ENCODE results near the gene NXN. TPM values are rescaled to one million over a fixed set of nuclear protein-coding genes. Genes with fewer than 3 reads are reported as not detected.

The NXN gene
- total and polyA plus RNA-seq, 2 donors, result 54.2 to 81.2 TPM

DNA sequence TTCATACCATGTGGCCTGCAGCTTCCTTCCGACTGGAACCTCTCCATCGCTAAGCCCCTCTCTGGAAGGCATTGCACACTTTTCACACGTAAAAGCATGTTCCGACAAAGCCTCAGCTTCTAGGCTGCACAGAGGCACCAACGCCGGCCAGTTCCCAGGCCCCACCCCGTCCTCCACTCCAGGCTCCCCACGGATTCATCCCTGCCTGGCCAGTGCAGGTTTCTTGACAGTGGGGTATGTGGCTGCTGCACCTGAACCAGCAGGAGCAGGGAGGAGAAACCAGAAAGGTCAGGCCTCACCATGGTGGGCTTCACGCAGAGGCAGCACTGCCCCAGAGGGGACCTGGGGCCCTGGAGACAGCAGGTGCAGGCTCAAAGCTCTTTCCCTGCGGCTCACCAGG, 31.6 kb upstream of the NXN start:
- 81% methylated on average over 10 of the region's 10 CpGs for WGBS
- H3K36me3 ChIP-seq (ENCODE audit: insufficient read depth), result peaks cover 1% of the 10 kb centered on the region

GRCh38 chr17:1010586-1010985, 31.0 kb upstream of the NXN start:
- Histone ChIP-seq H3K4me1 (ENCODE audit: insufficient read depth) (no peaks in the 10 kb centered on the region), H3K36me3 (ENCODE audit: insufficient read depth) (peaks cover 1% of the 10 kb centered on the region), H3K4me3 (ENCODE audit: low read depth, low read length) (no peak overlapping the region), H3K27ac (ENCODE audit: low read depth) (no peak overlapping the region)
- no peak for DNase-seq (ENCODE audit: extremely low spot score)
- 83% methylated on average over 14 of the region's 14 CpGs for WGBS

More for the DNA sequence above, 31.6 kb upstream of the NXN start:
- Histone ChIP-seq H3K4me3 (ENCODE audit: low read depth, low read length) (no peak overlapping the region), H3K4me1 (ENCODE audit: insufficient read depth) (no peaks in the 10 kb centered on the region), H3K27ac (ENCODE audit: low read depth) (no peak overlapping the region)
- DNase-seq (ENCODE audit: extremely low spot score), result no peak

- peaks cover 1% of the 10 kb centered on the region for H3K36me3 ChIP-seq (ENCODE audit: insufficient read depth)
- no peak overlapping the region for H3K4me3 ChIP-seq (ENCODE audit: low read depth, low read length)
- no peak for DNase-seq (ENCODE audit: extremely low spot score)
- no peak overlapping the region for H3K27ac ChIP-seq (ENCODE audit: low read depth)
- 77% methylated on average over 10 of the region's 10 CpGs for WGBS
- H3K4me1 ChIP-seq (ENCODE audit: insufficient read depth), result no peaks in the 10 kb centered on the region
Measured at GRCh38 chr17:1010086-1010450, 30.5 kb upstream of the NXN start.

GRCh38 chr17:1009229-1010085, 29.9 kb upstream of the NXN start:
- 71% methylated on average over 19 of the region's 19 CpGs for WGBS
- H3K27ac ChIP-seq (ENCODE audit: low read depth), result no peak overlapping the region
- DNase-seq (ENCODE audit: extremely low spot score), result no peak
- H3K4me1 ChIP-seq (ENCODE audit: insufficient read depth), result no peaks in the 10 kb centered on the region
- peaks cover 1% of the 10 kb centered on the region for H3K36me3 ChIP-seq (ENCODE audit: insufficient read depth)
- no peak overlapping the region for H3K4me3 ChIP-seq (ENCODE audit: low read depth, low read length)

DNA sequence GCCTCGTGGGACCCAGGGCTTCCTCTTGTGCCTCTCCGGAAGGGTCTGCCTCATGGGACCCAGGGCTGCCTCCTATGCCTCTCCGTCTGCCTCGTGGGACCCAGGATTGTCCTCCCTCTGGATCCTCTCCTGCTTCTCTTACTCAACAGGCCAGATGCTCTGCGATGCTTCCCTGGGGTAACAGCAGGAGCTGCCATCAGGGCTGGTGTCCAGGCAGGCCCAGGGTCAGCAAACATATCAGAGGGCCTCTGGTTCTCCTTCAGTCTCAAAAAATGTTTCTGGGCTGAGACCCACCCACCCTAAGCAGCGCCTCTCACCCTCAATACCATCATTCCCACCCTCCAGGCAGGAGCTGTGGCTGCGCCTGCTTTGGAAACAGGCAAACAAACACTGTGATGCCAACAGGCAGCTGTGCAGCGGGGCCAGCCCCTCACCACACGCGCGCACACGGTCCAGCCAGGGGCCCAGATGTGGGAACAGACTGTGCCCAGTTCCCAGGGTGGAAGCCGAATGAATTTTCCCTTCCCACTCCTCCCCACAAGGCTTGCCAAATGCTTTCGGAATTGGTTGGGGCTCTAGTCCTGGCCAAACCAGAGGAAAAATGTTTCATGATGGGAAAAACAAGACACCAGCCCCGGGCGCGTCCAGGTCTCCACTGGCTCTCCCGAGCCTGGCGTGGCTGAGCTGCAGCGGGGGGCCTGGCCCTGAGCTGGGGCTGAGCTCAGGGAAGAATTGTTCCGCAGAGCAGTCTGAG, 28.6 kb upstream of the NXN start:
- 80% methylated on average over 21 of the region's 21 CpGs for WGBS
- H3K27ac ChIP-seq (ENCODE audit: low read depth), result no peak overlapping the region
- H3K4me1 ChIP-seq (ENCODE audit: insufficient read depth), result no peaks in the 10 kb centered on the region
- DNase-seq (ENCODE audit: extremely low spot score), result no peak
- H3K36me3 ChIP-seq (ENCODE audit: insufficient read depth), result peaks cover 1% of the 10 kb centered on the region
- no peak overlapping the region for H3K4me3 ChIP-seq (ENCODE audit: low read depth, low read length)

DNA sequence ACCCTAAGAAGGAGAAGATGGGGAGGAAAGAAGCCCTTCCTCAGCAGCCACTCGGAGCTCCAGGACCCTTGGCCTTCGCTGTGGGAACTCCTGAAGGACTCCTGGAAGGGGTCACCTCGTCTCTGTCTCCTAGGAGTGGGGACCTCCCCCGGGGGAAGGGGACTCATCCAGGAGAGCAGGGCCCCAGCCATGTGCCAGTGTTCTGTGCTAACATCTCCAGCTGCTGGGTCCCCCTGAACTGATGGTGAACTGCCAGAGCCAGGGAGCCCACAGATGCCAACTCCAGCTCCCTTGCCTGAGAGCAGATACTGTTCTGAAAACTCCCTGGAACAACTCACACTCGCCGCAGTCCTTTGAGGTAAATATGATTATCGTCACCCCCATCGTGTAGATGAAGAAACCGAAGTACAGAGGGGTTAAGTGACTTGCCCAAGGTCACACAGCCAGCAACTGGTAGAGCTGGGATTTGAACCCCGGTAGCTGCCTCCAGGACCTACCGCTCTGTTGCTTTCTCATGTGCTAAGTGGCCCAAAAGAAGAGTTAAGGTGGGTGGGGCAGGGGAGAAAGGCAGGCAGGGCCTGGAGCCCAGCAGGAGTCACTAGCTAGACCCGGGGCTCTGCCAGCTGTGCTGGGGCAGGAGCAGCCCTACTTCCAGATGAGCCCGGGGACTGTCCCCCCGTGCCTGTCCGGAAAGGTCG, 27.9 kb upstream of the NXN start:
- no peak overlapping the region for H3K4me3 ChIP-seq (ENCODE audit: low read depth, low read length)
- no peak for DNase-seq (ENCODE audit: extremely low spot score)
- WGBS, result 90% methylated on average over 16 of the region's 16 CpGs
- no peaks in the 10 kb centered on the region for H3K4me1 ChIP-seq (ENCODE audit: insufficient read depth)
- peaks cover 1% of the 10 kb centered on the region for H3K36me3 ChIP-seq (ENCODE audit: insufficient read depth)
- no peak overlapping the region for H3K27ac ChIP-seq (ENCODE audit: low read depth)

DNA sequence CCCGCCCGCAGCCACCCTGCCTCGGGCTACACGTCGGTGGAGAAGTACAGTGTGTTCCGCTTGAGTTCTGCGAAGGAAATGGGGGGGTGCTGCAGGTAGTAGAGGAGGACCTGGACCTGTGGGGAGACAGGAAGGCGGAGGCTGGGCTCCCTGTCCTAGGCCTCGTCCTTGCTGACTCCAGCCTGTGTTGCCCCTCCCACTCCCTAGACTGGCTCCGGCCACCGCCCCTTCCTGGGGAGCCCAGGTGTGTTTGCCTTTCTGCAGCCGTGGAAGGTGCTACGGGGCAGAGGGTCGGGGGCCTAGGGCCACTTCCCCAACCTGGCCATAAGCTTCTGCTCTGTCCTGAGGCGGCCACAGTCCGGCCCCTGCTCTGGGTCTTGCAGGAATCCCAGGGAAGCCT, 26.5 kb upstream of the NXN start:
- no peak overlapping the region for H3K4me3 ChIP-seq (ENCODE audit: low read depth, low read length)
- H3K27ac ChIP-seq (ENCODE audit: low read depth), result no peak overlapping the region
- 77% methylated on average over 16 of the region's 16 CpGs for WGBS
- H3K4me1 ChIP-seq (ENCODE audit: insufficient read depth), result no peaks in the 10 kb centered on the region
- no peaks in the 10 kb centered on the region for H3K36me3 ChIP-seq (ENCODE audit: insufficient read depth)
- no peak for DNase-seq (ENCODE audit: extremely low spot score)

DNA sequence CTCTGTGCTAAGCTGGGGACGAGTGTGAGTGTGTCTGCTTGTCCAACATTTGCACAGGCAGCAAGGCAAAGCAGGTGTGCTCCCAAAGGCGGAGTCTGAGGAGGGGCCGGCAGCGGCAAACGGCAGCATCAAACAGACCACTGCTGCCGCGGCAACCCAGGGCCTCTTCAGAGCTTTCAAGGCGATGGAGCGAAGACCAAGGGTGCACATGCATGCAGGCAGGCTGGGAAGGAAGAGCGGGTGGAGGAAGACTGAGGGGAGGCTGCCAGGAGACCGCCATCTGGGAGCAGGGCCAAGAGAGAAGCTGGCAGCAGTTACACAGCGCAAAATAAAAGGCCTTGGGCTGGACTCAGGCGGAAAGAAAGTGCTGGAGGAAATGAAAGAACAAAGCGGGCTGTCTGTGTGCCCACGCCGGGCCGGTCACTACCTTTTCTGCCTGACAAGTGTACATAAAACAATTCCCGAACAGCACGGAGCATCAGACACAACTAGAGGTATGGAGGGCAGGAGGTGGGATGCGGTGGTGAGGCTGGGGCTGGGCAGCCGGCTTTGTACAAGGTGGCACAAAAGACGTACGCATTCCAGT, 25.9 kb upstream of the NXN start:
- 23% methylated on average over 23 of the region's 23 CpGs for WGBS
- Histone ChIP-seq H3K4me3 (ENCODE audit: low read depth, low read length) (no peak overlapping the region), H3K4me1 (ENCODE audit: insufficient read depth) (no peaks in the 10 kb centered on the region), H3K27ac (ENCODE audit: low read depth) (no peak overlapping the region), H3K36me3 (ENCODE audit: insufficient read depth) (no peaks in the 10 kb centered on the region)
- DNase-seq (ENCODE audit: extremely low spot score), result no peak

- WGBS, result 70% methylated on average over 13 of the region's 13 CpGs
- no peak for DNase-seq (ENCODE audit: extremely low spot score)
- Histone ChIP-seq H3K4me3 (ENCODE audit: low read depth, low read length) (no peak overlapping the region), H3K27ac (ENCODE audit: low read depth) (no peak overlapping the region), H3K4me1 (ENCODE audit: insufficient read depth) (no peaks in the 10 kb centered on the region), H3K36me3 (ENCODE audit: insufficient read depth) (no peaks in the 10 kb centered on the region)
Measured at GRCh38 chr17:1004769-1005295, 25.3 kb upstream of the NXN start.

GRCh38 chr17:1003972-1004768, 24.6 kb upstream of the NXN start:
- DNase-seq (ENCODE audit: extremely low spot score), result no peak
- H3K4me1 ChIP-seq (ENCODE audit: insufficient read depth), result no peaks in the 10 kb centered on the region
- no peaks in the 10 kb centered on the region for H3K36me3 ChIP-seq (ENCODE audit: insufficient read depth)
- H3K4me3 ChIP-seq (ENCODE audit: low read depth, low read length), result no peak overlapping the region
- H3K27ac ChIP-seq (ENCODE audit: low read depth), result no peak overlapping the region
- WGBS, result 64% methylated on average over 30 of the region's 30 CpGs

DNA sequence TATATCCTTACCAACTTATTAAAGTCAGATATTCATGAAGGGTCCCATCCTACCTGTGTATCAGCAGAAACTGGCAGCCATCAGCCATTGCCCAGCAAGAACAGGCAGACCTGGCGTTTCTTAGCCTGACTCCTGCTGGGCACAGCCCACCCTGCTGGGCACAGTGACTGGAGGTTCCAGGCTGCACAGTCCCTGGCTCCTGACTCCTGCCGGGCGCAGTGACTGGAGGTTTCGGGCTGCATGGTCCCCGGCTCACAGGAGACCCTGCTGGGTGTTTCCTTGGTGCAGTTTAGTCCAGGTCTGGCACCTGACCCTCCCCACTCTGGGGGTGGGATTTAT, 24.0 kb upstream of the NXN start:
- DNase-seq (ENCODE audit: extremely low spot score), result no peak
- H3K4me1 ChIP-seq (ENCODE audit: insufficient read depth), result no peaks in the 10 kb centered on the region
- H3K36me3 ChIP-seq (ENCODE audit: insufficient read depth), result no peaks in the 10 kb centered on the region
- no peak overlapping the region for H3K27ac ChIP-seq (ENCODE audit: low read depth)
- WGBS, result 74% methylated on average over 5 of the region's 5 CpGs
- no peak overlapping the region for H3K4me3 ChIP-seq (ENCODE audit: low read depth, low read length)

GRCh38 chr17:1002771-1003555, 23.4 kb upstream of the NXN start:
- Histone ChIP-seq H3K4me3 (ENCODE audit: low read depth, low read length) (no peak overlapping the region), H3K4me1 (ENCODE audit: insufficient read depth) (no peaks in the 10 kb centered on the region), H3K27ac (ENCODE audit: low read depth) (peak overlapping the region; percentile 33), H3K36me3 (ENCODE audit: insufficient read depth) (no peaks in the 10 kb centered on the region)
- no peak for DNase-seq (ENCODE audit: extremely low spot score)
- WGBS, result 41% methylated on average over 19 of the region's 19 CpGs

Data from urinary bladder (tissue), 4 donors.